GM21381 (cell line): ENCODE measurements around the gene ENOX1.
A peak's percentile ranks its signal among the peaks of the same experiment; 100 is the strongest.

ENCODE experiments used
- ATAC-seq: cut with Tn5 transposase; IDR thresholded peaks from one replicate; pipeline ENCODE4 v1.9.1; 2021; ENCODE audit warnings: mild to moderate bottlenecking, moderate library complexity; ENCODE audit not compliant: unreplicated experiment

Gene ENOX1

DNA sequence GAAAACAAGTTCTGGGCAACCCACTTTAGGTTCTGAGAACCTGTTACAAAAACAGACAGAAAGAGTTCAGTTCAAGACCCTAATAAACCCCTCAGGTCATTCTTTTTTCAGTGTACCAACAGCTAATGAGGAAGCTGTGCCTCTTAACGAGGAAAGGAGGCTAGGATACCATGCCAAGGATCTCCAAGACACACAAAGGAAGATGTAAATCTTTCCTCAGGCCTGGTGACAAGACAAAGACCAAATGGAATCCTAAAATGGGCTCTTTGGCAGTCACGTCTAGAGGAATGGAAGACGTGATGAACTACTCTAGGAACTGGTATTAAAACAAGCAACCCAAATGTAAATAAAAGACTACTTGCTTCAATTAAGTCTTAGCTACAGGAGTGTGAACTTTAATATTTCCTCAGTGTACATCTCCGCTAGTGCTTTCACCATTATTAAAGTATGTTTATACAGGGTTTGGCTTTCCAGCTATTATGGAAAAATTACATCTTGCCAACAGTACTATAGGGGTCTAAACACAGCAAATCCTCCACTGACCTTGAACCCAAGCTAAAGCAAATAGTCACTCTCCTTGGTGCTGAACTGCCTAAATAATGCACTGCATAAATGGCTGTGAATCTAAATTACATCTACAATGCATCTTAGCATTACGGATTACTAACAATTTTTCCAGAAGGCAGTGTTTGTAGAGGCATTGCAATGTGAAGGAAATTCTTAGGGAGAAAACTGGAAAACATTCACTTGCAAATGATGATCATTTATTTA lies 42.3 kb downstream of the ENOX1 start:
- ATAC-seq = no peak

GRCh38 chr13:43742911-43743310 lies 43.9 kb downstream of the ENOX1 start:
- ATAC-seq = no peak

DNA sequence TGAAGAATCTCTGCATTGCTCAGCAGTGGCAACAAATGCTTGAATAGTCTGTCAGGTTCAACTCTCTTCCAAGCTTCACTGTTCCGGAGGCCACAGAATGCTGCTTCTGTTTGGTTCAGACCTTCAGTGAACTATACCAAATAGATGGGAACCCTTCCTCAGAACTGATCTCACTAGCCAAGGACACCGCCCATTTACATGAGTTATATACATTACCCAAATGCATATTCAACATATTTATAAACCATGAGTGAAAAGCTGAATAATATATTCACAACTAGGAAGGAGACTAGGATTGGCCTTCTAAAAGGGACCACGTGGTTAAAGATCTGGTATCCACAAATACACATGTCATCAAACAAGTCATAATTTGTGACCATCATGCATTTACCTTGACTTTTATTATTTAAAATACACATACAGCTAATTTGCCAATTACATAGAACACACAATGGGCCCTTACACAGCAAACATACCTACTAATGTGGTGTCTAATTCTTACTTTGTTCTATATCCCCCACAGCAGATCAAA lies 49.3 kb downstream of the ENOX1 start:
- no peak for ATAC-seq

- no peak for ATAC-seq
Observed at GRCh38 chr13:43732726-43733125, 54.0 kb downstream of the ENOX1 start.

DNA sequence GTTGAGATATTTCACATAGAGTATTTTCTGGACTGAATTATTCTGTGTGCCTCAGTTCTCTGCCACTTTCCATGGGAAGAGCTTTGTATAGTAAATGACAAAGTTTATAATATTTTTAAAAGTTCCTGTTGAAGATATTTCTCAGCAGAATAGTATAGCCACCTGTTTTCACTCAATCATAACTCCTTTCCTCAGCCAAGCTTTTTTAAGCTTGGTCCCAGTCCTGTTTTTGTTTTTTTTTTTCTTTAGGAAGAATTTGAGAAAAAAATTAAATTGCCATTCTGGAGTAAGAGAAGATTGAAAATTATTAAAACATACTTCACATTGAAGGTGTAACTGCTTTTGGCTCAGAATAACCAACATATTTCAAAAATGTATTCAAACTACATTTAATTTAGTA lies 55.5 kb downstream of the ENOX1 start:
- ATAC-seq = no peak

DNA sequence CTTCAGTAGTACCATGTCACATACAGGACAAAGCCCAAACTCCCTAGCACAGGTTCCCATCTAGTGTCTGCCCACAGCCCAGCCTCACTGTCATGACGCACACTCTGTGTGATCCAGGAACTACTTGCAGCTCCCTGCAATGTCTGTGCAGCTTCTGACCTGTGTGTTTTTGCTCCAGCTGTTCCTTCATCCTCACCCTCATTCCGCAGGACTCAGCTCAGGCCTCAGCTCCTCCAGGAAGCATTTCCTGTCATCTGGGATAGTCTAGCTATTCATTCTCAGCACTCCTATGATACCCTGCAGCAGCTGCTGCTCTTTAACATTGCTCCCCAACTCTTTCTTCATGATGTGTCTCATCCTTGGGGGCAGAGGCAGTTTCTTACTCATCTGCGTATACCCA lies 56.1 kb downstream of the ENOX1 start:
- no peak for ATAC-seq

- ATAC-seq = no peak
Observed at GRCh38 chr13:43728421-43728820, 58.4 kb downstream of the ENOX1 start.

GRCh38 chr13:43727856-43728255 lies 58.9 kb downstream of the ENOX1 start:
- no peak for ATAC-seq

- no peak for ATAC-seq
Observed at GRCh38 chr13:43725460-43725859, 61.3 kb downstream of the ENOX1 start.

DNA sequence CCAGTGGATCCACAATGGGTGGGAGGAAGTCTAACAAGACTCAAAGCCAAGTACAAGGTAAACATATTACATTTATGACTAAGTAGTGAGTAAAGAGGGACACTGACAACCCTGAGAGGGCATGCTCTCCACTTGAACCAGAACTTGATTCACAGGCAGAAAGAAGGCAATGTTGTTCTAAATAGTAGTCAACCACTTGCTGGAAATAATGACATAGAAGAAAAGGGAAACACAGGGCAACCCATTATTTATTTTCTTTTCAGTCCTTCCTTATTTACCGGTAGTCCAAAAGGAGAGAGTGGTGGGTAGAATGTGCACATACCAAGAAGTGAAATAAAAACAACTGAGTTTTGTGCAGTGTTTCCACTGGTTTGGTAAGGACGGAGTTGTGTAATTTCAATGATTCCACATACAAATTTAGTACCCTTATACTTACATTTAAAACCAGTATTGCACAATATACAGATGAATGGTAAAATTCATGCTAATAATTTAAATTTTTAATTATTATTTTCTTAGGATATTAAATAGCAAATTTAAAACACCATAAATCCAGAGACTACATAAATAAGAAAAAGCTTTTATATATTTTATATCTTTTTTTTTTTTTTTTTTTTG lies 65.9 kb downstream of the ENOX1 start:
- no peak for ATAC-seq

DNA sequence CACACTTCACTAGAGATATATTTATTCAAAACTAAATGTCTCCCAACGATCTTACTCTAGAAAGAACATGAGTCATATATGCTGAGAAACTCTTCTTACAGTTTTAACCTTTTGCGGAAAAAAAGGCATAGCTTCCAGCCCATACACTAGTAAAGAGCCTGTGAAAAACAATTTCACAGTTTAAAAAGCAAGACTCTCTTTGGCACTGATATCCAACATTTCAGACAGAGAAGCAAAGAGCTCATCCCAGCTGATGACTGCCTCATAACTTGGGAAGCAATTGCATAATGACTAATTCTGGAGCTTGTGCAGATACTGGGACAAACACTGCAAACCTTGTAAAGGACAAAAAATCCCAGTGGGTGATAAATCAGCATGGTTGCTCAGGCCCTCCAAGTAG lies 88.0 kb downstream of the ENOX1 start:
- ATAC-seq = no peak

- ATAC-seq = no peak
Observed at GRCh38 chr13:43698009-43698408, 88.8 kb downstream of the ENOX1 start.

DNA sequence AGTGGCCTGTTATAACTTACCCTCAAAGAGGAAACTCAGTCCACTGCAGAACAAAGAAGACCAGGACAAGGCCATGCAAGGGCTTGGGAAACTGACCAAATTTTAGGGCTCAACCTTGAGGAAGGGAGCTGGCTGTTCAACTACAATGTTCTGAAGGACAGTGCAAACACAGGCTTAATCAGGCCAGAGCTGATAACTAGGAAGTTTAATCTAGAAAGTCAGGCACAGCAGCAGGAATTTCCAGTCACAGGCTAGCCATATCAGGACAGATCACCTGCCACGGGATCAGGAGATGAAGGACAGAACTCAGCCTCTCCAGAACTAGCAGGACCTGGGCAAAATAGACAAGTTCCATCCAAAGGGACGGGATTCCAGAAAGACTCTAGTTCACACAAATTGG lies 89.4 kb downstream of the ENOX1 start:
- no peak for ATAC-seq

- ATAC-seq = no peak
Observed at GRCh38 chr13:43694146-43694664, 92.6 kb downstream of the ENOX1 start.

- ATAC-seq = no peak
Observed at GRCh38 chr13:43693639-43694038, 93.1 kb downstream of the ENOX1 start.

- no peak for ATAC-seq
Observed at GRCh38 chr13:43688227-43688907, 98.4 kb downstream of the ENOX1 start.

DNA sequence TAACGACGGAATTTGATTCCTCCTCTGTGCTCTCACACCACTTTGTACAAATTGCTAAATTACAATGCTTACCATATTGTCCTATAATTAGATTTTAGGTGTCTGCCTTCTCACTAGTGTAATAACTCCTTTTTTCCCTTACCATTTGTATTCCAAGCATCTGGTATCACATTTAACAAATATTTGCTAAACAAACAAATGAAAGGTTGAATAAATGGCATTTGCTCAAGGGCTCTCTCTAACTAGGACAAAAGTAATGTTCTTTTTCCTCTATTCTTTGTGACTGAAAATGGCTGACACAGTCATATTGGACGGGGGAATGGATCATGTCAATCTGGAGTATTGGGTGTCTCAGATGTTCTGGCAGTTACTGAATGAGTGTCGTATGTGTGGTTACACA lies 99.7 kb downstream of the ENOX1 start:
- no peak for ATAC-seq

- ATAC-seq = no peak
Observed at GRCh38 chr13:43686557-43686956, 100.2 kb downstream of the ENOX1 start.

DNA sequence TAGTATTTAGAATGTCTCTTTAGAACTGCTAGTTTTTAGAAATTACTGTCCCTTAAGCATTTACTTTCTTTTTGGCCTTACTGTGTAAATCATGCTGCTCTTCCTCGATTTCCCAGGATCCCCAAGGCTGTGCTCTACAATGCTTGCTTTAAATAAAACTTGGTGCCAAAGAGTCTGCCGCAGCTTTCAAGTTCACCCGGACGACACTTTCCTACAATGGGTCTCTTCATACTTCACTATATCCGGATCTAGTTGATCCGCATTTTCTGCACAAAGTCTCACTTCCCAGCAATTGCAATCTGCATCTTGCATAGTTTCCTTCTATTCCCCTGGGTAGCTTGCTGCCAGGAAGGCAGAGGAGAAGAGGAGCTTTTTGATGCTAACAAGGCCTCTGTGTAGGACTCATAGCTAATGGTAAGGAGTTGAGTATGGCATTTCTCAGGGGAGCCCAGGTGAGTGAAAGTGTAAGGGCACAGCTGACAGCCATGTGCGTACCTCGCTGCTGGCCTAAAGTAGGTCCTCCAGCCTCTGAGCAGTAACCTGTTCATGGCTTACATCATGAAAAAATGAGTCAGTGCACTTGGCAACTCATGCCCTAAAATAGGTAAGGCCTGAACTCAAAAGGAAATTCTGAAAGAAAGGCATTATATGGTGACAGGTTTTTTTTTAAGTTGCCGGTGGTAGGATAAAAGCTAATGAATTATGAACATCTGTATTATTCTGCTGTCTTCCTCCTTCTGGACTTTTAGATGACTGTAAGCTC lies 101.6 kb downstream of the ENOX1 start:
- no peak for ATAC-seq

GRCh38 chr13:43682701-43683100 lies 104.1 kb downstream of the ENOX1 start:
- no peak for ATAC-seq

DNA sequence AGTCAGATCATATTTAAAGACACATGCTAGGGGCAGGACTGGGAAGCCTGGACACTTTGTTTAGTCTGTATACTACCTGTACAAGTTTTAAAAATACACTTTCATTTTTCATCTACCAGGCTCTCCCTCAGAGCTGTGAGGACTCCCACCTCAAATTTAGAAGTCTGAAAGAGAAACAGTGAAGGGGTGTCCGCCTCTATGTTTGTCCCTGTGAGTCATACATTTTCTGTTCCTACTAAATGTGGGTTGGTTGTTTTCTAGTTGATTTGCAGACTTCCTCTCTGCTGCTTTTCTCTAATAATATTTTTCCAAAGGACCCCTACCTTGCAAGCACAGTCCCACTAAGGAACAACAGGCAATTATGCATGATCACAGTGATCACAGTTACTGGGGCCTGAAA lies 110.5 kb downstream of the ENOX1 start:
- ATAC-seq = peak; percentile 97
